Measurements from ENCODE around the gene ADTRP.
A peak's percentile ranks its signal among the peaks of the same experiment; 100 is the strongest.

ADTRP gene

GRCh38 chr6:11748591-11749210 is 29.9 kb downstream of the ADTRP start:
- H3K9me3 ChIP-seq (ENCODE audit: control insufficient read depth, low read length): no peaks in the 10 kb centered on the region
- H3K36me3 ChIP-seq (ENCODE audit: control insufficient read depth, insufficient read depth, low read length): no peaks in the 10 kb centered on the region
- no peak overlapping the region for H3K4me3 ChIP-seq (ENCODE audit: insufficient read depth, low read depth, low read length, poor library complexity, severe bottlenecking)
- no peaks in the 10 kb centered on the region for H3K4me1 ChIP-seq (ENCODE audit: control insufficient read depth, insufficient read depth, low read length, poor library complexity, severe bottlenecking)
- H3K27ac ChIP-seq (ENCODE audit: insufficient read depth, low read length, poor library complexity, severe bottlenecking): no peak overlapping the region
- no peak for DNase-seq
- no peaks in the 10 kb centered on the region for H3K27me3 ChIP-seq (replicated peaks; ENCODE audit: control insufficient read depth, insufficient read depth, low read length, poor library complexity, severe bottlenecking)

DNA sequence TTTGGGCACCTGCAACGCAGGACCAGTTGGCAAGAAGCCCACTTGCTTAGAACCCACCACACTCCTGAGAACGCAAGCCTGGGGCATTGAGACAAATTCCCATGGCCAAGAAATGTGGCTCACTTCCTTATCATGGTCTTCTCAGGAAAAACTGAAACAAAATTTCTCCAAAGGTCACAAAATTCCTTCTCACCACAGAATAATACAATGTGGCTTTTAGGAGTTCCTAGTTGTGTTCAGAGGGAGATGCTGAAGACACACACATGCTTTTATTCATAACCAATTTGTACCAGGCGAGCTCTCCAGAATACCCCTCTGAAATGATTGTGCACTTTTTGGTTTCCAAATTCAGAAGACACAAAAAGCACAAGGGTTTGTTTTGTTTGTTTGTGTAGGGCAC is 31.6 kb downstream of the ADTRP start:
- no peak overlapping the region for H3K4me3 ChIP-seq (ENCODE audit: insufficient read depth, low read depth, low read length, poor library complexity, severe bottlenecking)
- no peaks in the 10 kb centered on the region for H3K36me3 ChIP-seq (ENCODE audit: control insufficient read depth, insufficient read depth, low read length)
- H3K9me3 ChIP-seq (ENCODE audit: control insufficient read depth, low read length): no peaks in the 10 kb centered on the region
- H3K27ac ChIP-seq (ENCODE audit: insufficient read depth, low read length, poor library complexity, severe bottlenecking): no peak overlapping the region
- no peaks in the 10 kb centered on the region for H3K27me3 ChIP-seq (replicated peaks; ENCODE audit: control insufficient read depth, insufficient read depth, low read length, poor library complexity, severe bottlenecking)
- DNase-seq: no peak
- no peaks in the 10 kb centered on the region for H3K4me1 ChIP-seq (ENCODE audit: control insufficient read depth, insufficient read depth, low read length, poor library complexity, severe bottlenecking)

DNA sequence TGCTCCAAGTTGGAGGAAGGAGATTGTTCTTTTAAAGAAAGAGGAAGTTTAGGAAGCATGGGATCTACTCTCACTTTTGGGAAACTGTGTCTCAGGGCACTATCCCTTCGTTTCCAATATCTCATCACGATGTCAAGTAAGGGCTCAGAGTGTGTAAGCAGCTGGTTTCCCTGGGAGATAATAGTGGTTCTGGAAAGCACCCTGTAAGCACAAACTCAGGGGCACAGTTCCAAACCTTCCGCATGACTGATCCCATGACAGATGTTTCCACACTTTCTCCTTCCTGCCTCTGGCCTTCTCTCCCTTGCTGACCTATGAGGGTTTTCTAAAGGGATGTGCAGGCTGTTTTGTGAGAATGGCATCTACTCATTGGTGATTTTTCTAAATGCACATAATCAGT is 33.9 kb downstream of the ADTRP start:
- DNase-seq: no peak
- no peak overlapping the region for H3K4me3 ChIP-seq (ENCODE audit: insufficient read depth, low read depth, low read length, poor library complexity, severe bottlenecking)
- no peaks in the 10 kb centered on the region for H3K9me3 ChIP-seq (ENCODE audit: control insufficient read depth, low read length)
- no peak overlapping the region for H3K27ac ChIP-seq (ENCODE audit: insufficient read depth, low read length, poor library complexity, severe bottlenecking)
- no peaks in the 10 kb centered on the region for H3K4me1 ChIP-seq (ENCODE audit: control insufficient read depth, insufficient read depth, low read length, poor library complexity, severe bottlenecking)
- H3K27me3 ChIP-seq (replicated peaks; ENCODE audit: control insufficient read depth, insufficient read depth, low read length, poor library complexity, severe bottlenecking): no peaks in the 10 kb centered on the region
- H3K36me3 ChIP-seq (ENCODE audit: control insufficient read depth, insufficient read depth, low read length): no peaks in the 10 kb centered on the region

GRCh38 chr6:11744101-11744500 is 34.5 kb downstream of the ADTRP start:
- H3K9me3 ChIP-seq (ENCODE audit: control insufficient read depth, low read length): no peaks in the 10 kb centered on the region
- no peak overlapping the region for H3K27ac ChIP-seq (ENCODE audit: insufficient read depth, low read length, poor library complexity, severe bottlenecking)
- no peak for DNase-seq
- H3K4me1 ChIP-seq (ENCODE audit: control insufficient read depth, insufficient read depth, low read length, poor library complexity, severe bottlenecking): no peaks in the 10 kb centered on the region
- H3K36me3 ChIP-seq (ENCODE audit: control insufficient read depth, insufficient read depth, low read length): no peaks in the 10 kb centered on the region
- no peaks in the 10 kb centered on the region for H3K27me3 ChIP-seq (replicated peaks; ENCODE audit: control insufficient read depth, insufficient read depth, low read length, poor library complexity, severe bottlenecking)
- H3K4me3 ChIP-seq (ENCODE audit: insufficient read depth, low read depth, low read length, poor library complexity, severe bottlenecking): no peak overlapping the region

DNA sequence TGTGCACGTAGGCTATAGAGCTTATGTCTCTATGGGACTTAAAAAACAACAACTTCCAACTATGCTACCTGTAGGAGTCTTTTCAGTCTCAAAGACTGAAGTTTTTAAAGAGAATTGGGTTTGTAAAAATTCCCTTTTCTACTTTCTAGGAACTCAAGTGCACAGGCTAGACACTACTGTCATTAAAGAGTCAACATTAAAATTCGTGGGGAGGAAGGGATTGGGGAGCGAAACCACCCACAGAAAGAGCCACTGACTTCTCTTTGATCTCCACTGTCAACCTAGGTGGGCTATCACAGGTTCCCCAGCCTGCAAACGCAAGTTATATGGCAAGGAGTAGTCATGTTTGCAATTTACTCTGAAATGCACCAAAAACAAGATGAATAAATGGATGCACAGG is 37.7 kb downstream of the ADTRP start:
- Histone ChIP-seq H3K27ac (ENCODE audit: insufficient read depth, low read length, poor library complexity, severe bottlenecking) (no peak overlapping the region), H3K27me3 (replicated peaks; ENCODE audit: control insufficient read depth, insufficient read depth, low read length, poor library complexity, severe bottlenecking) (no peaks in the 10 kb centered on the region), H3K4me1 (ENCODE audit: control insufficient read depth, insufficient read depth, low read length, poor library complexity, severe bottlenecking) (no peaks in the 10 kb centered on the region), H3K9me3 (ENCODE audit: control insufficient read depth, low read length) (no peaks in the 10 kb centered on the region), H3K36me3 (ENCODE audit: control insufficient read depth, insufficient read depth, low read length) (no peaks in the 10 kb centered on the region), H3K4me3 (ENCODE audit: insufficient read depth, low read depth, low read length, poor library complexity, severe bottlenecking) (no peak overlapping the region)
- no peak for DNase-seq

DNA sequence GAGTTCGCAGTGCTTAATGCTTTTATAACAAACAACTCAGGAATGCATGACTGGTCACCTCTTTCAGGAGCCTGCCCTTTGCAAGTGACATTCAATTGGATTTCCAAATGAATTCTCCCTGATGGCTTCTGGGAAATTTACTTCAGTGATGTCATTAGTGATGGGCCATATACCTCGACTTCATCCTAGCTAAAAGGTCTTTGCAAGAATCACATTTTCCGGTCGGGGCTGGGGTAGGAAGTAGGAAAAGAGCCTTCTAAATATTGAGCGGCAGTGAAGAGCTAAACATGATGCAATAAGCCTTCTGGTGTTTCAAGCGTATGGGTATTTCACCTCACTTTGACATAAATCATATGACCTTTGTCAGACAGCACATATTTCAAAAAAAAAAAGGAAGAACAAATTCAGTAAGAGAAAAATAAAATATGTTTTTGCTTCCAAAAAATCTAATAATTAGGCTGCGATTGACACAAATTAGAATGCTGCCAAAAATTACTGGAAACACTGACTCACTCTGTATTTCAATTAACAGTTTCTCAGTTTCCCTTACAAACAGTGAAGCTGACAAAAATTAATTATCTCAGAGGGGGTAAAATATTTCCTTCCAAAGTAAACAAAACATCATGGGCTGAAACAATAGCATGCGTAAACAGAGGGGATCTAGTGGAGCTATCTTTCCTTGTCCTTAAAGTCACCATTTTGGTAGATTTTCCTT is 39.8 kb downstream of the ADTRP start:
- H3K4me3 ChIP-seq (ENCODE audit: insufficient read depth, low read depth, low read length, poor library complexity, severe bottlenecking): no peak overlapping the region
- DNase-seq: no peak
- no peaks in the 10 kb centered on the region for H3K36me3 ChIP-seq (ENCODE audit: control insufficient read depth, insufficient read depth, low read length)
- no peak overlapping the region for H3K27ac ChIP-seq (ENCODE audit: insufficient read depth, low read length, poor library complexity, severe bottlenecking)
- H3K4me1 ChIP-seq (ENCODE audit: control insufficient read depth, insufficient read depth, low read length, poor library complexity, severe bottlenecking): no peaks in the 10 kb centered on the region
- no peaks in the 10 kb centered on the region for H3K9me3 ChIP-seq (ENCODE audit: control insufficient read depth, low read length)
- H3K27me3 ChIP-seq (replicated peaks; ENCODE audit: control insufficient read depth, insufficient read depth, low read length, poor library complexity, severe bottlenecking): no peaks in the 10 kb centered on the region

DNA sequence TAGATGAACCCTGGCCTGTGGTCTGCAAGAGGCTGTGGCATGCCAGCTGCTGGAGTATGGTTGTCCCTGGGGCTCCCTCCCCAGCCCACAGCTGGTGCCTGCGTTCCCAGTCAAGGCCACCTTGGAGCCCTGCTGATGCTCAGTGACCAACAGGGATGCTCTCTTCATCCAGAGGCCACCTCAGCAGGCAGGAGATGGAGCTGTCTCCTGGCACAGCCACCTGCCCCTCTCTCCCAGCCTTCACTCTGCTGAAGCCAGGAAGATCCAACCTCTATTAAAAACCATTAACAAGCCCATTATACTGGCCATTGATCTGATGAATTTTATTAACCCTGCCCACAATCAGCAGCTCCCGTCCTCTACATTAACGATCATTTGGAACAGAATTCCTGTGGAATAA is 40.4 kb downstream of the ADTRP start:
- H3K4me1 ChIP-seq (ENCODE audit: control insufficient read depth, insufficient read depth, low read length, poor library complexity, severe bottlenecking): no peaks in the 10 kb centered on the region
- H3K9me3 ChIP-seq (ENCODE audit: control insufficient read depth, low read length): no peaks in the 10 kb centered on the region

DNA sequence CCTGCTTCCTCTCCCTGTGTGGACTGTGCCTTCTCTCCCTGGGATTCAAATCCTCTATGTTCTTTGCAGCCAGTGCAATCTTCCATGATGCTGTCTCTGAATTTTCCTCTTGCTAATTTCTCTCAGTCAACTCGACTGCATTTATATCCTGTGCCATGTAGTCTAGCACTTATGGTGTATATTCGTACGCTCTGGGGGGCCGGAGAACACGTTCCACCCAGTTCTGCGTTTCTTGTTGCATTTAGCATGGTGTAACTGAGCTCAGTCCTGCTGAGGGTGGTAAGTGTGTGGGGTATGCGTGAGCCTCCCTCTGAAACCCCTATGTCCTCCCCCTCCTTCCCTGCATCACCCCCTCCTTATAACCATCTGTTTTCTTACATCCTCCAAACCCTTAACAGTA is 42.0 kb downstream of the ADTRP start:
- no peak for DNase-seq
- Histone ChIP-seq H3K27ac (ENCODE audit: insufficient read depth, low read length, poor library complexity, severe bottlenecking) (no peak overlapping the region), H3K4me3 (ENCODE audit: insufficient read depth, low read depth, low read length, poor library complexity, severe bottlenecking) (no peak overlapping the region), H3K4me1 (ENCODE audit: control insufficient read depth, insufficient read depth, low read length, poor library complexity, severe bottlenecking) (peaks cover 8% of the 10 kb centered on the region), H3K27me3 (replicated peaks; ENCODE audit: control insufficient read depth, insufficient read depth, low read length, poor library complexity, severe bottlenecking) (no peaks in the 10 kb centered on the region), H3K36me3 (ENCODE audit: control insufficient read depth, insufficient read depth, low read length) (no peaks in the 10 kb centered on the region), H3K9me3 (ENCODE audit: control insufficient read depth, low read length) (no peaks in the 10 kb centered on the region)

More for the DNA sequence above, 40.4 kb downstream of the ADTRP start:
- no peak for DNase-seq
- H3K27ac ChIP-seq (ENCODE audit: insufficient read depth, low read length, poor library complexity, severe bottlenecking): no peak overlapping the region
- no peak overlapping the region for H3K4me3 ChIP-seq (ENCODE audit: insufficient read depth, low read depth, low read length, poor library complexity, severe bottlenecking)
- no peaks in the 10 kb centered on the region for H3K36me3 ChIP-seq (ENCODE audit: control insufficient read depth, insufficient read depth, low read length)
- no peaks in the 10 kb centered on the region for H3K27me3 ChIP-seq (replicated peaks; ENCODE audit: control insufficient read depth, insufficient read depth, low read length, poor library complexity, severe bottlenecking)

- no peak for DNase-seq
- Histone ChIP-seq H3K27ac (ENCODE audit: insufficient read depth, low read length, poor library complexity, severe bottlenecking) (no peak overlapping the region), H3K36me3 (ENCODE audit: control insufficient read depth, insufficient read depth, low read length) (no peaks in the 10 kb centered on the region), H3K9me3 (ENCODE audit: control insufficient read depth, low read length) (no peaks in the 10 kb centered on the region), H3K27me3 (replicated peaks; ENCODE audit: control insufficient read depth, insufficient read depth, low read length, poor library complexity, severe bottlenecking) (no peaks in the 10 kb centered on the region), H3K4me3 (ENCODE audit: insufficient read depth, low read depth, low read length, poor library complexity, severe bottlenecking) (no peak overlapping the region), H3K4me1 (ENCODE audit: control insufficient read depth, insufficient read depth, low read length, poor library complexity, severe bottlenecking) (peaks cover 8% of the 10 kb centered on the region)
Measured at GRCh38 chr6:11734861-11735613, 43.6 kb downstream of the ADTRP start.

GRCh38 chr6:11732036-11732631 is 46.5 kb downstream of the ADTRP start:
- peaks cover 26% of the 10 kb centered on the region for H3K4me1 ChIP-seq (ENCODE audit: control insufficient read depth, insufficient read depth, low read length, poor library complexity, severe bottlenecking)
- H3K27me3 ChIP-seq (replicated peaks; ENCODE audit: control insufficient read depth, insufficient read depth, low read length, poor library complexity, severe bottlenecking): no peaks in the 10 kb centered on the region
- H3K36me3 ChIP-seq (ENCODE audit: control insufficient read depth, insufficient read depth, low read length): no peaks in the 10 kb centered on the region
- no peak overlapping the region for H3K27ac ChIP-seq (ENCODE audit: insufficient read depth, low read length, poor library complexity, severe bottlenecking)
- no peak for DNase-seq
- H3K4me3 ChIP-seq (ENCODE audit: insufficient read depth, low read depth, low read length, poor library complexity, severe bottlenecking): peak overlapping the region; percentile 10
- no peaks in the 10 kb centered on the region for H3K9me3 ChIP-seq (ENCODE audit: control insufficient read depth, low read length)
